ENCODE measurements around the gene GALNT14.

DNA sequence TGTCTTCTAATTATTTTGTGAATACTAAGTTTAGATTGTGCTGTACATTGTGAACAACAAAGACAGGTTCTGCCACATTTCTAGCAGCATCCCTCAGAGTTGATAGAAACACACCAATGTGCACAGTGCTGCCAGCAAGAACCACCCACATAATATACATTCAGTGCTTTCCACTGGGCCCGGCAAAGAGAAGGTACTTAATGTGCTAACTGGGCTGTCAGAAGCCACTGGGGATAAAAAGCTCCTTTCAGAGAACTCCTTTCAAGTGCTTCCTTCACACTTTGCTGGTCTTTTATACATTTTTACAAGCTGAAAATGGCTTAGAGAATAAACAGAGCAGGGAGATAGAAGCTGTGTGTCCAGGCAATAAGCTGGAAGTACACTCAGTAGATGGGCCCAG, 273.0 kb downstream of the GALNT14 start:
- TF ChIP-seq, protein P1, sequence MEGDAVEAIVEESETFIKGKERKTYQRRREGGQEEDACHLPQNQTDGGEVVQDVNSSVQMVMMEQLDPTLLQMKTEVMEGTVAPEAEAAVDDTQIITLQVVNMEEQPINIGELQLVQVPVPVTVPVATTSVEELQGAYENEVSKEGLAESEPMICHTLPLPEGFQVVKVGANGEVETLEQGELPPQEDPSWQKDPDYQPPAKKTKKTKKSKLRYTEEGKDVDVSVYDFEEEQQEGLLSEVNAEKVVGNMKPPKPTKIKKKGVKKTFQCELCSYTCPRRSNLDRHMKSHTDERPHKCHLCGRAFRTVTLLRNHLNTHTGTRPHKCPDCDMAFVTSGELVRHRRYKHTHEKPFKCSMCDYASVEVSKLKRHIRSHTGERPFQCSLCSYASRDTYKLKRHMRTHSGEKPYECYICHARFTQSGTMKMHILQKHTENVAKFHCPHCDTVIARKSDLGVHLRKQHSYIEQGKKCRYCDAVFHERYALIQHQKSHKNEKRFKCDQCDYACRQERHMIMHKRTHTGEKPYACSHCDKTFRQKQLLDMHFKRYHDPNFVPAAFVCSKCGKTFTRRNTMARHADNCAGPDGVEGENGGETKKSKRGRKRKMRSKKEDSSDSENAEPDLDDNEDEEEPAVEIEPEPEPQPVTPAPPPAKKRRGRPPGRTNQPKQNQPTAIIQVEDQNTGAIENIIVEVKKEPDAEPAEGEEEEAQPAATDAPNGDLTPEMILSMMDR (IDR thresholded peaks at IDR 0.05), result no peak
- TF ChIP-seq POLR2A (IDR thresholded peaks at IDR 0.05) (no peak), EP300 (IDR thresholded peaks at IDR 0.05; ENCODE audit: low read depth) (no peak)

All from transverse colon (tissue), 3 donors.